ENCODE data around the gene PSME3IP1. TPM values are rescaled to one million over a fixed set of nuclear protein-coding genes. Genes with fewer than 3 reads are reported as not detected.

Gene PSME3IP1
- total RNA-seq, 2 donors from 2014 or later: 39.1 to 64.8 TPM

GRCh38 chr16:57175896-57176295, 9.9 kb downstream of the PSME3IP1 start:
- H3K36me3 ChIP-seq: peaks cover 29% of the 10 kb centered on the region
- H3K4me3 ChIP-seq: no peak overlapping the region
- H3K9me3 ChIP-seq: no peaks in the 10 kb centered on the region
- no peak overlapping the region for H3K27ac ChIP-seq
- TF ChIP-seq CTCF (IDR thresholded peaks at IDR 0.05): no peak
- no peaks in the 10 kb centered on the region for H3K27me3 ChIP-seq (replicated peaks; ENCODE audit: insufficient read depth)
- DNase-seq (ENCODE audit: low spot score) (no peak), ATAC-seq (ENCODE audit: insufficient number of reproducible peaks, low FRiP score, low read depth) (no peak)
- peaks cover 11 to 20% of the 10 kb centered on the region in 2 donors for H3K4me1 ChIP-seq (ENCODE audit: control insufficient read depth in 1 of 2, low read depth in 2 of 2)

- no peak for TF ChIP-seq CTCF (IDR thresholded peaks at IDR 0.05)
- no peak overlapping the region for H3K27ac ChIP-seq
- DNase-seq (ENCODE audit: low spot score) (no peak), ATAC-seq (ENCODE audit: insufficient number of reproducible peaks, low FRiP score, low read depth) (no peak)
- peaks cover 35% of the 10 kb centered on the region for H3K36me3 ChIP-seq
- no peak overlapping the region for H3K4me3 ChIP-seq
- peaks cover 5 to 11% of the 10 kb centered on the region in 2 donors for H3K4me1 ChIP-seq (ENCODE audit: control insufficient read depth in 1 of 2, low read depth in 2 of 2)
- no peaks in the 10 kb centered on the region for H3K27me3 ChIP-seq (replicated peaks; ENCODE audit: insufficient read depth)
- no peaks in the 10 kb centered on the region for H3K9me3 ChIP-seq
Observed at GRCh38 chr16:57172721-57173290, 13.0 kb downstream of the PSME3IP1 start.

DNA sequence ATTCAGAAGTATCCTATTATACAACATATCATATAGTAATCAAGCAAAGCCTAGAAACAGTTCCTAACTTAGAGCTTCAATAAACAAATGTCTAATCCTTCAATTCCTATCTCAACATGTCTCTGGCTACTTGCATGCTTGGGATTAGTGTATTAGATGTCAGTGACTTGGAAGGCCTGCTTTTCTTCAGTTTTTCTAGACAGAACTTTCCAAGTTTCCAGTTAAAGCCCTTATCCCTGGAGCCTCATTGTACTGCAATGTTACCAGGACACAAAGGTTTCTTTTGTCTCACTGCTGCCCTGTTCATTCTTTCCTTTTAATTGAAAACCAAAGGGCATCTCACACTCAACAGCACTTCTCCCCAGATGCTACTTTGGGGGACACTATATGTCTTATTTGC, 16.5 kb downstream of the PSME3IP1 start:
- DNase-seq (ENCODE audit: low spot score): no peak
- TF ChIP-seq CTCF (IDR thresholded peaks at IDR 0.05): no peak
- no peak overlapping the region for H3K27ac ChIP-seq
- ATAC-seq (ENCODE audit: insufficient number of reproducible peaks, low FRiP score, low read depth): no peak
- H3K9me3 ChIP-seq: no peaks in the 10 kb centered on the region
- peaks cover 0 to 5% of the 10 kb centered on the region in 2 donors for H3K4me1 ChIP-seq (ENCODE audit: control insufficient read depth in 1 of 2, low read depth in 2 of 2)
- peaks cover 46% of the 10 kb centered on the region for H3K36me3 ChIP-seq
- no peak overlapping the region for H3K4me3 ChIP-seq
- H3K27me3 ChIP-seq (replicated peaks; ENCODE audit: insufficient read depth): no peaks in the 10 kb centered on the region

DNA sequence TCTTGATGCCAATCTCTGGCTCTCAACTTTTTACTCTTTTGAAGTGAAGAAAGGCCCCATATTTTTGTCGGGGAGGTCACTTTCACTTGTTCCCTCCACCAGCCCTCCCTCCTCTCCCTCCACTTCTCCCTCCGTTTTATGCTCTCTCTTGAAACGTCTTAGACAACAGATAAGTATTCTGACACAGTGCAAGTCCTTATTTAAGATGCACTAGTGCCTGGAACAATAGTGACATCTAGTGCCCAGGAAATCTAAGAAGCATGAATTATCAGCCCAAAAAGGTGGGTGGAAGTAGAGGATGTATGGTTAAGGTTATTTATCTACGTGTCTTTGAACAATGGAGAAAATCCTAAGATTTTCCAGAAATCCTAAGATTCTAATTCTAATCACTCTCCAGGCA, 17.9 kb downstream of the PSME3IP1 start:
- Histone ChIP-seq H3K9me3 (no peaks in the 10 kb centered on the region), H3K4me1 (ENCODE audit: control insufficient read depth in 1 of 2, low read depth in 2 of 2) (peaks cover 0 to 5% of the 10 kb centered on the region in 2 donors), H3K4me3 (no peak overlapping the region), H3K27ac (no peak overlapping the region), H3K36me3 (peaks cover 52% of the 10 kb centered on the region), H3K27me3 (replicated peaks; ENCODE audit: insufficient read depth) (no peaks in the 10 kb centered on the region)
- ATAC-seq (ENCODE audit: insufficient number of reproducible peaks, low FRiP score, low read depth) (no peak), DNase-seq (ENCODE audit: low spot score) (no peak)
- TF ChIP-seq CTCF (IDR thresholded peaks at IDR 0.05): peak; percentile 19

DNA sequence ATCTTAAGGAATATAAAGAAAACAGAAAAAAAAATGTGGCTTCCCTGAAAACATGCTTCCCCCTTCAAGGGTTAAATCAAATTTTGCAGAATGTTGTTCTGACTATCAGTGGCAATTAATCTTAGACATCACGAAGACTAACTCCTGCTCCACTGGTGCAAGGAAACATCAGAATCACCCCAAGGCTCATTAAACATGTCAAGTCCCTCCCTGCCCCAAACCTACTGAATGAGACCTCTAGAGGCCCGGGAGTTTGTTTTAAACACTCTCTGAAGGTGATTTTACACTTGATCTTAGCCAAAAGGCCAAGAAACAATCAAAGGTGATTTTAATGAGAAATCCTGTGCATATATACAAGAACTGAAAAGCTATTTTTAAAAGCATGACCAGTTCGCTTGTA, 18.3 kb downstream of the PSME3IP1 start:
- H3K27ac ChIP-seq: no peak overlapping the region
- ATAC-seq (ENCODE audit: insufficient number of reproducible peaks, low FRiP score, low read depth) (no peak), DNase-seq (ENCODE audit: low spot score) (no peak)
- H3K36me3 ChIP-seq: peaks cover 51% of the 10 kb centered on the region
- H3K27me3 ChIP-seq (replicated peaks; ENCODE audit: insufficient read depth): no peaks in the 10 kb centered on the region
- H3K4me1 ChIP-seq (ENCODE audit: control insufficient read depth in 1 of 2, low read depth in 2 of 2): peaks cover 0 to 5% of the 10 kb centered on the region in 2 donors
- no peak overlapping the region for H3K4me3 ChIP-seq
- TF ChIP-seq CTCF (IDR thresholded peaks at IDR 0.05): no peak
- no peaks in the 10 kb centered on the region for H3K9me3 ChIP-seq
